DLD1 (cell line): ENCODE results near the gene EPDR1.

Experiments used
- in situ Hi-C: cut with HindIII; loops from 2 replicates; pipeline ENCODE4 v1.10.0; 2017; ENCODE audit warnings: low sequenced_read_pairs

EPDR1 gene

GRCh38 chr7:37920305-37920848 is at the start of gene EPDR1:
Gene EPDR1 (plus strand): TSS chr7:37920640. CDS start chr7:37920940, 300 bp downstream.
- in situ Hi-C loops: loop anchor here (25.0 kb wide), 1 partner anchor 292 kb away; no protein-coding TSS in a partner anchor

- in situ Hi-C loops: no loop called here
Measured at GRCh38 chr7:37882086-37882485, 38.4 kb upstream of the EPDR1 start.

- in situ Hi-C loops: no loop called here
Measured at GRCh38 chr7:37893359-37893758, 27.1 kb upstream of the EPDR1 start.

- in situ Hi-C loops: no loop called here
Measured at GRCh38 chr7:37894671-37895070, 25.8 kb upstream of the EPDR1 start.

GRCh38 chr7:37899712-37900247 is 20.7 kb upstream of the EPDR1 start:
- in situ Hi-C loops: loop anchor here (25.0 kb wide), 1 partner anchor 313 kb away; no protein-coding TSS in a partner anchor

DNA sequence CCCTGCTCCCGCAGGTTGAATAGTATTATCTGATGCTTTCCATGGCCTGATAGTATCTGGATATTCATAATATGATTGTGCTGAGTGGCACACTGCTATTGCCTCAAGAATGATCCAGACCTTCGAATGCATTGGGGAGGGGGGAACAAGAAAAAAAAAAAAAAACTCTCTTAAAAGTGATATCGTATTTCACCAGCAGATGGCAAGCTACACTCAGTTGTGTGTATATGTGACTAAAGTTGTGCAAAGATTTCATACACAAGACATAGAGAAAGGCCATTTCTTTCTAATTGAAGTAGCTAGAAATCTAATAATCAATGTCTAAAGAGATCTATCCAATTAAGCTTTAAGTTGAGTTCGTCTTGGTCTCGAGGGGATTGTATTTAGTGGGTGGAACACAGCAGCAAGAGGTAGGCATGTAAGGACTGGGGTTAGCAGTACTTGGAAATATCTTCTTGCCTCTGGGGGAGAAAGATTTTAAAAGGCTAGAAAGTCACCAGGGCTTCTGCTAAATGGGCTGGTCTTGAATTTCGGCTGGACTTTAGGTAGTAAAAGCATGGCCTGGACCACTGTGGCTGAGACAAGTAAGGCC is 19.1 kb upstream of the EPDR1 start:
- in situ Hi-C loops: loop anchor here (25.0 kb wide), 1 partner anchor 311 kb away; no protein-coding TSS in a partner anchor

DNA sequence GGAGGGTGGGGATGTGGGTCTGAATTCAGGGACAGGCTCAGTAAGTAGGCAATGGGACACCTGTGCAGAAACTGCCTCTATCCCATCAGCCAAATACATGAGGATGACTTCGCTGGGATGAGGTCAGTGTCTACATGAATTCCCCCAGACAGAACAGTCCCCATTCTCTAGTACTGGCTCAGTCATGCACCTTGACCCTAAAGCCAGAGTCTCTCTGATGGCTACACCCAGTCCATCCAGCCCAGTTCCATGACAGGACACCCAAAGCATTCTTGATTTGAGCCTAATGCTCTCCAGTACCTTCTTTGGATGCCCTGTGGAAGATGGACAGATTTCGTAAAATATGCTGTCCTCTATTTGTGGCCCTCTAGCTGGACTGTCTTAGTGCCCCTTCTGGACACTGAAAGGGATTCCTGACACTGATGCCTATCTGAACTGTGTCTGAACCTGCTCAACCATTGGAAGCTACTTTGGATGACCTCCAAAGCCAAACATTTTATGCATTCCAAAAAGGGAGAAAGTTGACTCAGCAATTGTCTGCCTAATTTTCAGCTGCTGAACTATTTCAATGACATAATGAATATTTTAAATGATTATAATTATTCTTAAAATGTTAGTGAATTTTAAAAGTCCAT is 18.4 kb upstream of the EPDR1 start:
- in situ Hi-C loops: loop anchor here (25.0 kb wide), 1 partner anchor 310 kb away; no protein-coding TSS in a partner anchor

DNA sequence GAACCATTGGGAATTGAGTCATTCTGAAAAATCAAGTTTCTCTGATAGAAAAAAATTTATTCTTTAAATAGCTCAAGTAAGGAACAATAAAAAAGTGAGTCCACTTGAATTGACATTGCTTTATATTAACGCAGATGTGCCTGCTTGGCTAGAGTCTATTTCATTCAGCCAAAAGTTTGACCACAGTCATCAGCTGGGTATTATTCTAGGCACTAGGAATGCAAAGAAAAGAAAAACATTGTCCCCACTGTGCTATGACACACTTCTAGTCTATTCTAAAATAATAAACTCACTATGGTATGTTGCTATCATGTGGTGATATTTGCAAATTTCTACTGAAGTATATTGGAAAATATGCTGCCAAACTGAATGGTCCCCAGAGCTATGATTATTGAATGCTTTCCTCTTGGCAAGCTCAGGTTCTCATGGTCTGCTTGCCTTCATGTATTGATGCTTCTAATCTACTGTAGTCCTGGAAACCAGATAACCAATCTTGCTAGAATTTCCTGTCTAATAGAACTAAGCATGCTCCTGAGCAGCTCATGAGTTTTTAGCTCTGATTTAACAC is 12.1 kb upstream of the EPDR1 start:
- in situ Hi-C loops: loop anchor here (25.0 kb wide), 1 partner anchor 304 kb away; no protein-coding TSS in a partner anchor

GRCh38 chr7:37912756-37913155 is 7.7 kb upstream of the EPDR1 start:
- in situ Hi-C loops: loop anchor here (25.0 kb wide), 1 partner anchor 300 kb away; no protein-coding TSS in a partner anchor

- in situ Hi-C loops: loop anchor here (25.0 kb wide), 1 partner anchor 297 kb away; no protein-coding TSS in a partner anchor
Measured at GRCh38 chr7:37915438-37915837, 5.0 kb upstream of the EPDR1 start.

- in situ Hi-C loops: loop anchor here (25.0 kb wide), 1 partner anchor 296 kb away; no protein-coding TSS in a partner anchor
Measured at GRCh38 chr7:37916017-37916672, 4.3 kb upstream of the EPDR1 start.

GRCh38 chr7:37916673-37917660 is 3.5 kb upstream of the EPDR1 start, which contains the start of gene SFRP4:
Gene SFRP4 (minus strand): TSS chr7:37916817. CDS start chr7:37916537, 280 bp downstream.
- in situ Hi-C loops: loop anchor here (25.0 kb wide), 1 partner anchor 295 kb away; no protein-coding TSS in a partner anchor

- in situ Hi-C loops: loop anchor here (25.0 kb wide), 1 partner anchor 294 kb away; no protein-coding TSS in a partner anchor
Measured at GRCh38 chr7:37918526-37918925, 1.9 kb upstream of the EPDR1 start.

- in situ Hi-C loops: loop anchor here (25.0 kb wide), 1 partner anchor 291 kb away; no protein-coding TSS in a partner anchor
Measured at GRCh38 chr7:37920849-37921805, 687 bp downstream of the EPDR1 start.

DNA sequence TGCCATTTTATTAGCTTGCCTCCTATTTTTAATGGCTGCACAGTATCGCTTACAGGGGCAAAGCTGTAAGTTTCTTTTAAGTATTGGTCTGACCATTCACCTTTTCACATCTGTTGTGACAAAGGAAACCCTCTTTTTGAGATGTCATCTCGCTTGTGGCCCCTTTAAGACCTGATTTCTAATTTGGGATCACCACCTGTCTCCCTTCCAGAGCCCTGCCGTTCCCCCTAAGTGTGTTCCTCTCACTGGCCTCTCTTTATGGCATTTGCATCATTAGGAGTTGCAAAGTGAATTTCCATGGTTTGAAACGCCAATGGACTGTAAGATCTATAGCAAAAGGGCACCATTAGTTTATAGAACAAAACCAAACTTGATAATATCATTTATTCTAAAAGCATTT is 1.4 kb downstream of the EPDR1 start:
- in situ Hi-C loops: loop anchor here (25.0 kb wide), 1 partner anchor 290 kb away; no protein-coding TSS in a partner anchor

GRCh38 chr7:37923996-37924395 is 3.6 kb downstream of the EPDR1 start:
- in situ Hi-C loops: loop anchor here (25.0 kb wide), 1 partner anchor 288 kb away; no protein-coding TSS in a partner anchor

DNA sequence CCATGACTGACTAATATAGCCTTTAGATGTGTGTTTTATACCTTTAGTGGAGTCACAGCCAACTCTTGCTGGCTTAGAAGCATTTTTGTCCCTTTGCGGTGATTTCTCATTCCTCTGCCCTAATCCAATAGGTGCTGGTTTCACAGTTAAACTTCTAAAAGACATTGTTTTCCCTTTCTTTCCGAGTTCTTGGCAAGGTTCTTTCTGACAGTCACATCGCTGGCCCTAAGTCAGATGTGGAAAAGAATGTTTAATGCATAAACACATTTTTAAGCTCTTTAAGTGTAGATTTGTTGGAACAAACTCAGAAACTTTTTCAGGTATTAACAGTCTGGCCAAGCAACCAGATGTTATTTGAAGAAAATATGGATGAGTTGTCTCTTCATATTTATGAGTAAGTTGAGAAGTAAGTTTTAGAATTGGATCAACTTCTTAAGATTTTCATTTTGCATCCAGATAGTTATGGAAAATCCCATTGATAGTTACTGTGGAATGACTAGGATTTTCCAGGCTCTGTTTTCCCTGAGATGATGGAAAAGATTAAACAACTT is 4.1 kb downstream of the EPDR1 start:
- in situ Hi-C loops: loop anchor here (25.0 kb wide), 1 partner anchor 288 kb away; no protein-coding TSS in a partner anchor
